IMR-90 (cell line): Measurements from ENCODE around the gene SATB2. TPM values are rescaled to one million over a fixed set of nuclear protein-coding genes. Genes with fewer than 3 reads are reported as not detected.
A peak's percentile ranks its signal among the peaks of the same experiment; 100 is the strongest.

ENCODE experiments used
- ATAC-seq: fragments of 200-7000 bp; cut with Tn5 transposase; 2 replicates; pipeline ENCODE4 v1.9.1; 2020; ENCODE audit warnings: low read depth, mild to moderate bottlenecking, moderate library complexity
- BruUV-seq: library from RNA; stranded (reverse); fragments of 400-500 nt; replicated peaks from 2 replicates; lab custom pipeline; 2021; lab: Mats Ljungman, UMichigan
- CTCF ChIA-PET: fragments of 300-600 bp; formaldehyde crosslinking; extraction: SDS; loops from one replicate; lab custom pipeline; 2021; ENCODE audit warnings: antibody characterized with exemption; lab: Yijun Ruan, JAX
- POLR2A ChIA-PET: fragments of 300-600 bp; sonication (Branson Sonifier 250); formaldehyde crosslinking; loops from one replicate; lab custom pipeline; 2022; ENCODE audit warnings: antibody characterized with exemption; ENCODE audit not compliant: unreplicated experiment; lab: Charles Lee
- DNase-seq: peaks from one replicate; pipeline ENCODE4 v3.0.0; 2013
- H2AFZ ChIP-seq: replicated peaks from 2 replicates; pipeline ENCODE3; 2013; ENCODE audit warnings: low read length, mild to moderate bottlenecking; ENCODE audit not compliant: poor library complexity
- H2AK5ac ChIP-seq: 2 replicates; pipeline ENCODE4 v1.6.1; 2013; ENCODE audit warnings: low read depth, low read length, inconsistent platforms
- H2AK9ac ChIP-seq: replicated peaks from 2 replicates; pipeline ENCODE3; 2013; ENCODE audit warnings: mild to moderate bottlenecking, low read depth, low read length, moderate library complexity; ENCODE audit not compliant: poor library complexity
- H2BK120ac ChIP-seq: 2 replicates; pipeline ENCODE4 v1.6.1; 2013; ENCODE audit warnings: low read depth, low read length, inconsistent platforms
- H2BK15ac ChIP-seq: 3 replicates; pipeline ENCODE4 v1.6.1; 2013; ENCODE audit warnings: low read depth, low read length, inconsistent platforms
- H2BK20ac ChIP-seq: 2 replicates; pipeline ENCODE4 v1.6.1; 2013; ENCODE audit warnings: low read depth, mild to moderate bottlenecking, inconsistent platforms, low read length, moderate library complexity
- H2BK5ac ChIP-seq: 2 replicates; pipeline ENCODE4 v1.6.1; 2013; ENCODE audit warnings: mild to moderate bottlenecking, low read depth, low read length, inconsistent platforms; ENCODE audit not compliant: poor library complexity, severe bottlenecking
- H3K14ac ChIP-seq: replicated peaks from 2 replicates; pipeline ENCODE4 v1.6.1; 2013; ENCODE audit warnings: low read depth, low read length, inconsistent platforms
- H3K18ac ChIP-seq: 2 replicates; pipeline ENCODE4 v1.6.1; 2013; ENCODE audit warnings: low read depth, low read length, control low read depth
- H3K23ac ChIP-seq: 2 replicates; pipeline ENCODE4 v1.6.1; 2013; ENCODE audit warnings: low read depth, low read length, inconsistent platforms
- H3K27ac ChIP-seq: 2 replicates; pipeline ENCODE4 v1.5.1; 2013; ENCODE audit warnings: mild to moderate bottlenecking, control low read depth, low read length; ENCODE audit not compliant: insufficient read depth
- H3K27me3 ChIP-seq: 2 replicates; pipeline ENCODE4 v1.6.1; 2013; ENCODE audit warnings: low read length; ENCODE audit not compliant: control insufficient read depth, insufficient read depth
- H3K36me3 ChIP-seq: 2 replicates; pipeline ENCODE4 v1.6.1; 2013; ENCODE audit warnings: low read length, mixed read lengths; ENCODE audit not compliant: control insufficient read depth, insufficient read depth
- H3K4ac ChIP-seq: 2 replicates; pipeline ENCODE4 v1.6.1; 2013; ENCODE audit warnings: low read depth, low read length, inconsistent platforms
- H3K4me1 ChIP-seq: 2 replicates; pipeline ENCODE4 v1.6.1; 2013; ENCODE audit warnings: low read length, mixed read lengths; ENCODE audit not compliant: control insufficient read depth, insufficient read depth
- H3K4me2 ChIP-seq: 2 replicates; pipeline ENCODE4 v1.6.1; 2013; ENCODE audit warnings: low read depth, mild to moderate bottlenecking, control low read depth, low read length, moderate library complexity
- H3K4me3 ChIP-seq: 2 replicates; pipeline ENCODE4 v1.5.1; 2013; ENCODE audit warnings: low read depth, mild to moderate bottlenecking, control low read depth, low read length, moderate library complexity; ENCODE audit not compliant: insufficient read depth
- H3K56ac ChIP-seq: 2 replicates; pipeline ENCODE4 v1.6.1; 2013; ENCODE audit warnings: low read length, inconsistent platforms; ENCODE audit not compliant: insufficient read depth; ENCODE audit errors: extremely low read depth
- H3K79me1 ChIP-seq, 2 experiments: 2 replicates each; pipeline ENCODE4 v1.6.1; 2013; ENCODE audit warnings: low read length in 2 of 2, inconsistent platforms in 1 of 2, low read depth in 1 of 2
- H3K9ac ChIP-seq: 2 replicates; pipeline ENCODE4 v1.6.1; 2013; ENCODE audit warnings: low read depth, low read length, control low read depth
- H3K9me1 ChIP-seq: 2 replicates; pipeline ENCODE4 v1.6.1; 2013; ENCODE audit warnings: low read length, inconsistent platforms; ENCODE audit not compliant: insufficient read depth
- H3K9me3 ChIP-seq: 2 replicates; pipeline ENCODE4 v1.6.1; 2013; ENCODE audit warnings: low read length; ENCODE audit not compliant: control insufficient read depth, insufficient read depth
- H4K20me1 ChIP-seq: 2 replicates; pipeline ENCODE4 v1.6.1; 2013; ENCODE audit warnings: low read length, inconsistent platforms; ENCODE audit not compliant: insufficient read depth
- H4K5ac ChIP-seq: 2 replicates; pipeline ENCODE4 v1.6.1; 2013; ENCODE audit warnings: mild to moderate bottlenecking, low read depth, low read length, control low read depth
- H4K8ac ChIP-seq, 2 experiments: 2 replicates each; pipeline ENCODE4 v1.6.1; 2013; ENCODE audit warnings: low read depth in 2 of 2, low read length in 2 of 2, control low read depth in 1 of 2, inconsistent platforms in 1 of 2
- H4K91ac ChIP-seq: 2 replicates; pipeline ENCODE4 v1.6.1; 2013; ENCODE audit warnings: low read depth, low read length, inconsistent platforms; ENCODE audit not compliant: insufficient read depth
- MAFK ChIP-seq: IDR thresholded peaks from 2 replicates; pipeline ENCODE4 v1.6.1; 2012; ENCODE audit warnings: low read depth, low read length, improper control_type of control experiment
- SMC3 ChIP-seq: fragments of 150-350 bp; IDR thresholded peaks from 2 replicates; pipeline ENCODE4 v1.6.1; 2016; ENCODE audit warnings: low read depth, mild to moderate bottlenecking, antibody characterized with exemption, low read length, moderate library complexity
- WGBS, 2 experiments: methylation state at CpG; one replicate each; pipeline versions ENCODE4 v1.1.5 to v1.1.7; 2013; ENCODE audit warnings: missing lambda C conversion rate in 2 of 2; ENCODE audit not compliant: insufficient read length in 1 of 2; ENCODE audit errors: extremely low coverage in 2 of 2; 5-methylcytosine and 5-hydroxymethylcytosine counted together
- dilution Hi-C: fragments of 300-500 bp; cut with HindIII; formaldehyde crosslinking; loops from one replicate; pipeline ENCODE4 v1.14.3; 2018; ENCODE audit warnings: low sequenced_read_pairs; ENCODE audit not compliant: unreplicated experiment
- in situ Hi-C: fragments of 300-500 bp; cut with MboI; formaldehyde crosslinking; loops from 3 replicates; pipeline ENCODE4 v1.14.3; 2019; ENCODE audit warnings: low sequenced_read_pairs, inconsistent platforms, mixed read lengths
- intact Hi-C: fragments of 100-400 bp; cut with micrococcal nuclease; formaldehyde crosslinking; loops from 2 replicates; pipeline ENCODE4 v1.10.0; 2022
- polyA plus RNA-seq, 3 experiments: library from polyadenylated mRNA; depleted of rRNA; stranded (reverse); fragments of >200 nt; gene quantifications; 2 replicates each; pipeline ENCODE4 v1.2.3, GENCODE V29; 2012; ENCODE audit warnings: low replicate concordance in 1 of 3
- total RNA-seq: library from RNA; depleted of rRNA; stranded (reverse); fragments of >200 nt; gene quantifications from 2 replicates; pipeline ENCODE4 v1.2.3, GENCODE V29; 2012
- TF ChIP-seq, protein P1 (sequence below): fragments of 150-350 bp; IDR thresholded peaks from 2 replicates; pipeline ENCODE4 v1.6.1; 2017; ENCODE audit warnings: mild to moderate bottlenecking, antibody characterized with exemption, low read length, low read depth

SATB2 gene
- total and polyA plus RNA-seq, 2 of the 4 experiments (the other 2 are of a cell fraction), result 6.2 to 8.4 TPM

GRCh38 chr2:199312931-199313330 lies 144.8 kb downstream of the SATB2 start:
- no peak overlapping the region for H2AK5ac ChIP-seq
- no peaks in the 10 kb centered on the region for H3K9me3 ChIP-seq
- no peaks in the 10 kb centered on the region for H3K4me1 ChIP-seq
- TF ChIP-seq MAFK (0 out of 2 replicates have a peak, but pooled peaks have one; percentile 3), SMC3 (no peak)
- TF ChIP-seq, protein P1, sequence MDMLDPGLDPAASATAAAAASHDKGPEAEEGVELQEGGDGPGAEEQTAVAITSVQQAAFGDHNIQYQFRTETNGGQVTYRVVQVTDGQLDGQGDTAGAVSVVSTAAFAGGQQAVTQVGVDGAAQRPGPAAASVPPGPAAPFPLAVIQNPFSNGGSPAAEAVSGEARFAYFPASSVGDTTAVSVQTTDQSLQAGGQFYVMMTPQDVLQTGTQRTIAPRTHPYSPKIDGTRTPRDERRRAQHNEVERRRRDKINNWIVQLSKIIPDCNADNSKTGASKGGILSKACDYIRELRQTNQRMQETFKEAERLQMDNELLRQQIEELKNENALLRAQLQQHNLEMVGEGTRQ, result no peak
- H3K27me3 ChIP-seq, result no peaks in the 10 kb centered on the region
- no peak overlapping the region for H4K5ac ChIP-seq
- no peak overlapping the region for H3K14ac ChIP-seq
- H3K4me2 ChIP-seq, result no peak overlapping the region
- H2BK20ac ChIP-seq, result no peak overlapping the region
- no peak overlapping the region for H3K4me3 ChIP-seq
- H3K23ac ChIP-seq, result no peak overlapping the region
- H2AFZ ChIP-seq, result no peak overlapping the region
- no peak overlapping the region for H3K4ac ChIP-seq
- no peak overlapping the region for H4K8ac ChIP-seq
- no peak overlapping the region for H3K56ac ChIP-seq
- H4K20me1 ChIP-seq, result no peaks in the 10 kb centered on the region
- no peaks in the 10 kb centered on the region; a peak in 1 of 4 replicates for H3K79me1 ChIP-seq
- no peak overlapping the region for H3K9ac ChIP-seq
- dilution Hi-C loops, result no loop called here
- H2BK15ac ChIP-seq, result no peak overlapping the region
- H3K18ac ChIP-seq, result no peak overlapping the region
- no peak overlapping the region for H3K27ac ChIP-seq
- ChIA-PET CTCF (no interaction called here), POLR2A (no interaction called here)
- no peak overlapping the region for H4K91ac ChIP-seq
- intact Hi-C loops, result no loop called here
- H3K36me3 ChIP-seq, result peaks cover 5% of the 10 kb centered on the region
- no peak overlapping the region for H2BK5ac ChIP-seq
- no peak overlapping the region for H2BK120ac ChIP-seq
- no peak for DNase-seq
- 0 out of 2 replicates have a peak, but pooled peaks cover 4% of the 10 kb centered on the region for H3K9me1 ChIP-seq
- WGBS, 2 experiments, result no CpG with 5 or more reads among the region's 3 CpGs
- in situ Hi-C loops, result no loop called here
- ATAC-seq, result no peak
- H2AK9ac ChIP-seq, result no peak overlapping the region
- BruUV-seq, result no TSS peak
